T-helper 1 cell treated with Interleukin-12 subunit alpha and Interleukin-12 subunit beta and Interleukin-4 antibody, amounts not matched to agents 30 μg/mL and 1 μg/mL, for 36 hours (primary cell): Measurements from ENCODE around the gene TRAPPC14.
A peak's percentile ranks its signal among the peaks of the same experiment; 100 is the strongest.

Source experiments
- H3K27ac Mint-ChIP-seq: one replicate; pipeline ENCODE4 v1.8.0; 2021; ENCODE audit warnings: mild to moderate bottlenecking, mixed read lengths
- H3K27me3 Mint-ChIP-seq: one replicate; pipeline ENCODE4 v1.8.0; 2021; ENCODE audit warnings: low read depth, mixed read lengths
- H3K36me3 Mint-ChIP-seq: one replicate; pipeline ENCODE4 v1.8.0; 2021; ENCODE audit warnings: low read depth, mixed read lengths
- H3K4me1 Mint-ChIP-seq: one replicate; pipeline ENCODE4 v1.8.0; 2021; ENCODE audit warnings: low read depth, mixed read lengths
- H3K4me3 Mint-ChIP-seq: one replicate; pipeline ENCODE4 v1.8.0; 2021; ENCODE audit warnings: mild to moderate bottlenecking, moderate library complexity, mixed read lengths
- H3K9me3 Mint-ChIP-seq: one replicate; pipeline ENCODE4 v1.8.0; 2021; ENCODE audit warnings: mixed read lengths

The TRAPPC14 gene

GRCh38 chr7:100166970-100167911 lies 8.7 kb upstream of the TRAPPC14 start:
- Mint-ChIP-seq H3K36me3 (peaks cover 3% of the 10 kb centered on the region), H3K4me1 (peaks cover 71% of the 10 kb centered on the region), H3K4me3 (peak overlapping the region; percentile 64), H3K27ac (peak overlapping the region; percentile 26), H3K27me3 (peaks cover 30% of the 10 kb centered on the region), H3K9me3 (no peaks in the 10 kb centered on the region)

GRCh38 chr7:100166317-100166940 lies 7.9 kb upstream of the TRAPPC14 start:
- peaks cover 71% of the 10 kb centered on the region for H3K4me1 Mint-ChIP-seq
- peak overlapping the region; percentile 64 for H3K4me3 Mint-ChIP-seq
- peaks cover 26% of the 10 kb centered on the region for H3K27me3 Mint-ChIP-seq
- H3K9me3 Mint-ChIP-seq, result no peaks in the 10 kb centered on the region
- H3K36me3 Mint-ChIP-seq, result peaks cover 3% of the 10 kb centered on the region
- peak overlapping the region; percentile 66 for H3K27ac Mint-ChIP-seq

- H3K9me3 Mint-ChIP-seq, result no peaks in the 10 kb centered on the region
- no peak overlapping the region for H3K4me3 Mint-ChIP-seq
- no peaks in the 10 kb centered on the region for H3K36me3 Mint-ChIP-seq
- no peak overlapping the region for H3K27ac Mint-ChIP-seq
- peaks cover 58% of the 10 kb centered on the region for H3K4me1 Mint-ChIP-seq
- H3K27me3 Mint-ChIP-seq, result peaks cover 16% of the 10 kb centered on the region
Observed at GRCh38 chr7:100163871-100164270, 5.3 kb upstream of the TRAPPC14 start.

GRCh38 chr7:100163006-100163531 lies 4.5 kb upstream of the TRAPPC14 start:
- Mint-ChIP-seq H3K4me1 (peaks cover 52% of the 10 kb centered on the region), H3K27me3 (peaks cover 8% of the 10 kb centered on the region), H3K4me3 (peak overlapping the region; percentile 45), H3K36me3 (no peaks in the 10 kb centered on the region), H3K9me3 (no peaks in the 10 kb centered on the region), H3K27ac (peak overlapping the region; percentile 26)

GRCh38 chr7:100160067-100160466 lies 1.5 kb upstream of the TRAPPC14 start:
- Mint-ChIP-seq H3K27me3 (no peaks in the 10 kb centered on the region), H3K4me1 (peaks cover 39% of the 10 kb centered on the region), H3K27ac (no peak overlapping the region), H3K4me3 (no peak overlapping the region), H3K36me3 (peaks cover 14% of the 10 kb centered on the region), H3K9me3 (no peaks in the 10 kb centered on the region)

GRCh38 chr7:100159099-100159623 lies 638 bp upstream of the TRAPPC14 start:
- Mint-ChIP-seq H3K9me3 (no peaks in the 10 kb centered on the region), H3K36me3 (peaks cover 16% of the 10 kb centered on the region), H3K4me3 (peak overlapping the region; percentile 79), H3K27ac (peak overlapping the region; percentile 77), H3K27me3 (no peaks in the 10 kb centered on the region), H3K4me1 (peaks cover 38% of the 10 kb centered on the region)

GRCh38 chr7:100157334-100158228 lies 942 bp downstream of the TRAPPC14 start:
- peak overlapping the region; percentile 76 for H3K27ac Mint-ChIP-seq
- peaks cover 24% of the 10 kb centered on the region for H3K36me3 Mint-ChIP-seq
- H3K27me3 Mint-ChIP-seq, result no peaks in the 10 kb centered on the region
- peak overlapping the region; percentile 80 for H3K4me3 Mint-ChIP-seq
- no peaks in the 10 kb centered on the region for H3K9me3 Mint-ChIP-seq
- H3K4me1 Mint-ChIP-seq, result peaks cover 25% of the 10 kb centered on the region

GRCh38 chr7:100157069-100157333 lies 1.5 kb downstream of the TRAPPC14 start:
- Mint-ChIP-seq H3K27me3 (no peaks in the 10 kb centered on the region), H3K27ac (peak overlapping the region; percentile 62), H3K4me3 (peak overlapping the region; percentile 80), H3K9me3 (no peaks in the 10 kb centered on the region), H3K4me1 (peaks cover 30% of the 10 kb centered on the region), H3K36me3 (peaks cover 29% of the 10 kb centered on the region)

GRCh38 chr7:100156331-100157068 lies 2.0 kb downstream of the TRAPPC14 start:
- H3K36me3 Mint-ChIP-seq, result peaks cover 30% of the 10 kb centered on the region
- H3K4me1 Mint-ChIP-seq, result peaks cover 31% of the 10 kb centered on the region
- peak overlapping the region; percentile 62 for H3K27ac Mint-ChIP-seq
- peak overlapping the region; percentile 80 for H3K4me3 Mint-ChIP-seq
- H3K27me3 Mint-ChIP-seq, result no peaks in the 10 kb centered on the region
- no peaks in the 10 kb centered on the region for H3K9me3 Mint-ChIP-seq

- peaks cover 32% of the 10 kb centered on the region for H3K4me1 Mint-ChIP-seq
- no peaks in the 10 kb centered on the region for H3K9me3 Mint-ChIP-seq
- no peak overlapping the region for H3K27ac Mint-ChIP-seq
- H3K27me3 Mint-ChIP-seq, result no peaks in the 10 kb centered on the region
- no peak overlapping the region for H3K4me3 Mint-ChIP-seq
- H3K36me3 Mint-ChIP-seq, result peaks cover 31% of the 10 kb centered on the region
Observed at GRCh38 chr7:100155553-100156317, 2.8 kb downstream of the TRAPPC14 start.

- H3K36me3 Mint-ChIP-seq, result peaks cover 36% of the 10 kb centered on the region
- no peak overlapping the region for H3K4me3 Mint-ChIP-seq
- H3K4me1 Mint-ChIP-seq, result peaks cover 39% of the 10 kb centered on the region
- no peak overlapping the region for H3K27ac Mint-ChIP-seq
- no peaks in the 10 kb centered on the region for H3K9me3 Mint-ChIP-seq
- no peaks in the 10 kb centered on the region for H3K27me3 Mint-ChIP-seq
Observed at GRCh38 chr7:100154651-100155491, 3.7 kb downstream of the TRAPPC14 start.

- no peak overlapping the region for H3K27ac Mint-ChIP-seq
Observed at GRCh38 chr7:100153708-100154535, 4.6 kb downstream of the TRAPPC14 start.

More at GRCh38 chr7:100153708-100154535, 4.6 kb downstream of the TRAPPC14 start:
- peaks cover 36% of the 10 kb centered on the region for H3K36me3 Mint-ChIP-seq
- H3K27me3 Mint-ChIP-seq, result no peaks in the 10 kb centered on the region
- H3K9me3 Mint-ChIP-seq, result no peaks in the 10 kb centered on the region
- no peak overlapping the region for H3K4me3 Mint-ChIP-seq
- peaks cover 36% of the 10 kb centered on the region for H3K4me1 Mint-ChIP-seq
